Spleen (tissue), 7 donors: ENCODE results near the gene MMP25.

Source experiments
- POLR2A ChIP-seq, 3 donors: fragments of 450-650 bp; IDR thresholded peaks; one replicate each; pipeline ENCODE4 v1.5.1; 2017; ENCODE audit warnings: antibody characterized with exemption in 3 of 3, mild to moderate bottlenecking in 1 of 3
- TF ChIP-seq, protein P1 (sequence below), 11 experiments: fragments of 200-600 bp in 7 of 11; fragments of 450-650 bp in 4 of 11; sonication (generic) in 4 of 11; IDR thresholded peaks in 8 of 11; conservative IDR thresholded peaks in 3 of 11; 1 replicate in 7 of 11; 2 replicates in 4 of 11; pipeline versions ENCODE4 v1.4.0 to v1.8.0; 2016 to 2021; ENCODE audit warnings: antibody characterized with exemption in 11 of 11, inconsistent platforms in 4 of 11, mild to moderate bottlenecking in 1 of 11
- donor health status: DM: no; HTN: no; CAD: no; lungs with moderate emphysema.
- donor health status: DM: no; HTN: no; CAD: no.
- donor health status: DM: no; HTN: no; CAD: no.

DNA sequence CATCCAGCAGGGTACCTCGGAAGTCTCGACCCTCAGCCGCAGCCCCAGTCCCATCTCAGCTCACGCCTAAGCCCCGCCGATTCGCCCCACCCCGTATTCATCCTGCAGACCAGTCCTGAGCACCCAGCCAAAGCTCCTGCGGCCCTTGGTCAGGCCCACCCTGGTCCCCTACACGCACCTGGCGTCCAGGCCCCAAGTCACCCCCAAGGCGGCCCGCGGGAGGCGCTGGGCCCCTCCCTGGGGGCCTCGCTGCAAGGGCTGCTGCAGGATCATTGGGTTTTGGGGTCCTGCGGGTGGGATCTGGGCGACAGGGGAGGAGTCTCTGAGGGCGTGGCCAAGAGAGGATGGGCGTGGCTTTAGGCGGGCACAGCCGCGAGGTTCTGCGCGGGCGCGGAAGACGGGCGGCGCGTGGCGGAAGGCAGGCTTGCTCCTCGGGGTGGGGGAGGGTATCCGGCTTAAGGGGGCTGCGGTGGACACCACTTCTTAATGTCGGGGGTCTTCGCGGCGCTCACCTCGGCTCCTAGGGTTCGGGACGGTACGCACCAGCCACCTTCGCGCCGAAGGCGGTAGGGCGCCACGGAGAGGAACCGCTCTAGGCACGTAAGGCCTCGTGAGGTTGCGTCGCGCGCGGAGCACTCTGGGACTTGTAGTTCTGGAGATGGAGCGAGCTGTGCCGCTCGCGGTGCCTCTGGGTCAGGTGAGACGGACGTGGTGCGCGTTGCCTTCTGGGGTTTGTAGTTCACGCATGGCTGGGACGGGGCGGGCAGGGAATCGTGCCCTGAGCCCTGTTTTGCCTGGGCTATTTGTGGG is 22.5 kb upstream of the MMP25 start, which contains the start of the genes HCFC1R1 and THOC6:
- TF ChIP-seq, protein P1, sequence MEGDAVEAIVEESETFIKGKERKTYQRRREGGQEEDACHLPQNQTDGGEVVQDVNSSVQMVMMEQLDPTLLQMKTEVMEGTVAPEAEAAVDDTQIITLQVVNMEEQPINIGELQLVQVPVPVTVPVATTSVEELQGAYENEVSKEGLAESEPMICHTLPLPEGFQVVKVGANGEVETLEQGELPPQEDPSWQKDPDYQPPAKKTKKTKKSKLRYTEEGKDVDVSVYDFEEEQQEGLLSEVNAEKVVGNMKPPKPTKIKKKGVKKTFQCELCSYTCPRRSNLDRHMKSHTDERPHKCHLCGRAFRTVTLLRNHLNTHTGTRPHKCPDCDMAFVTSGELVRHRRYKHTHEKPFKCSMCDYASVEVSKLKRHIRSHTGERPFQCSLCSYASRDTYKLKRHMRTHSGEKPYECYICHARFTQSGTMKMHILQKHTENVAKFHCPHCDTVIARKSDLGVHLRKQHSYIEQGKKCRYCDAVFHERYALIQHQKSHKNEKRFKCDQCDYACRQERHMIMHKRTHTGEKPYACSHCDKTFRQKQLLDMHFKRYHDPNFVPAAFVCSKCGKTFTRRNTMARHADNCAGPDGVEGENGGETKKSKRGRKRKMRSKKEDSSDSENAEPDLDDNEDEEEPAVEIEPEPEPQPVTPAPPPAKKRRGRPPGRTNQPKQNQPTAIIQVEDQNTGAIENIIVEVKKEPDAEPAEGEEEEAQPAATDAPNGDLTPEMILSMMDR (IDR thresholded peaks at IDR 0.05 in 8 of 11, conservative IDR thresholded peaks at IDR 0.05 in 3 of 11), result peak in 2 of 11 experiments; percentile 18 to 28
- TF ChIP-seq POLR2A (IDR thresholded peaks at IDR 0.05), result peak in 2 of 3 donors; percentile 27 to 51
